Thoracic aorta (tissue), 2 donors: ENCODE data around the gene PADI4. TPM values are rescaled to one million over a fixed set of nuclear protein-coding genes. Genes with fewer than 3 reads are reported as not detected.
"Not testable (repeated sequence)": the region's sequence is repeated elsewhere in the genome, so short reads cannot be mapped to it uniquely, and the experiment has no call there.

Experiments used
- ATAC-seq: fragments of 150-250 bp; one replicate; pipeline ENCODE4 v1.8.0; 2017; ENCODE audit warnings: low read depth; ENCODE audit not compliant: insufficient number of reproducible peaks, low FRiP score
- DNase-seq: peaks from one replicate; pipeline ENCODE4 v3.0.0-alpha.2; 2020; ENCODE audit warnings: low spot score
- H3K27ac ChIP-seq, 2 donors: fragments of 200-600 bp; sonication (generic); 1 replicate in 1 of 2; 2 replicates in 1 of 2; pipeline ENCODE4 v1.5.1; 2016; ENCODE audit warnings: mild to moderate bottlenecking in 2 of 2, moderate library complexity in 2 of 2
- H3K27me3 ChIP-seq: fragments of 200-600 bp; sonication (generic); replicated peaks from 2 replicates; pipeline ENCODE4 v1.6.0; 2016; ENCODE audit warnings: mild to moderate bottlenecking; ENCODE audit not compliant: insufficient read depth
- H3K36me3 ChIP-seq: fragments of 200-600 bp; sonication (generic); one replicate; pipeline ENCODE4 v1.5.1; 2016
- H3K4me1 ChIP-seq, 2 donors: fragments of 200-600 bp; sonication (generic); 1 replicate in 1 of 2; 2 replicates in 1 of 2; pipeline versions ENCODE4 v1.5.1 to v1.6.0; 2016; ENCODE audit warnings: low read depth in 2 of 2, mild to moderate bottlenecking in 1 of 2; ENCODE audit not compliant: control insufficient read depth in 1 of 2
- H3K4me3 ChIP-seq: fragments of 200-600 bp; sonication (generic); 2 replicates; pipeline ENCODE4 v1.5.1; 2016; ENCODE audit warnings: mild to moderate bottlenecking
- H3K9me3 ChIP-seq: fragments of 200-600 bp; sonication (generic); 2 replicates; pipeline ENCODE4 v1.5.1; 2016
- total RNA-seq, 2 donors: library from RNA; depleted of rRNA; stranded (reverse); fragments of >200 nt; gene quantifications; one replicate each; pipeline versions ENCODE4 v1.1.0 to v1.2.3, GENCODE V29; 2016
- TF ChIP-seq, protein P1 (sequence below): fragments of 200-600 bp; sonication (generic); IDR thresholded peaks from one replicate; pipeline ENCODE4 v1.5.1; 2019; ENCODE audit warnings: antibody characterized with exemption

PADI4 gene
- total RNA-seq, 2 donors from 2014 or later, result 0.27 to 0.42 TPM

- TF ChIP-seq, protein P1, sequence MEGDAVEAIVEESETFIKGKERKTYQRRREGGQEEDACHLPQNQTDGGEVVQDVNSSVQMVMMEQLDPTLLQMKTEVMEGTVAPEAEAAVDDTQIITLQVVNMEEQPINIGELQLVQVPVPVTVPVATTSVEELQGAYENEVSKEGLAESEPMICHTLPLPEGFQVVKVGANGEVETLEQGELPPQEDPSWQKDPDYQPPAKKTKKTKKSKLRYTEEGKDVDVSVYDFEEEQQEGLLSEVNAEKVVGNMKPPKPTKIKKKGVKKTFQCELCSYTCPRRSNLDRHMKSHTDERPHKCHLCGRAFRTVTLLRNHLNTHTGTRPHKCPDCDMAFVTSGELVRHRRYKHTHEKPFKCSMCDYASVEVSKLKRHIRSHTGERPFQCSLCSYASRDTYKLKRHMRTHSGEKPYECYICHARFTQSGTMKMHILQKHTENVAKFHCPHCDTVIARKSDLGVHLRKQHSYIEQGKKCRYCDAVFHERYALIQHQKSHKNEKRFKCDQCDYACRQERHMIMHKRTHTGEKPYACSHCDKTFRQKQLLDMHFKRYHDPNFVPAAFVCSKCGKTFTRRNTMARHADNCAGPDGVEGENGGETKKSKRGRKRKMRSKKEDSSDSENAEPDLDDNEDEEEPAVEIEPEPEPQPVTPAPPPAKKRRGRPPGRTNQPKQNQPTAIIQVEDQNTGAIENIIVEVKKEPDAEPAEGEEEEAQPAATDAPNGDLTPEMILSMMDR, result no peak
- Histone ChIP-seq H3K4me3 (no peak overlapping the region), H3K9me3 (no peaks in the 10 kb centered on the region), H3K27ac (no peak overlapping the region), H3K36me3 (no peaks in the 10 kb centered on the region), H3K4me1 (no peaks in the 10 kb centered on the region), H3K27me3 (no peaks in the 10 kb centered on the region)
- ATAC-seq, result no peak
- no peak for DNase-seq
Measured at GRCh38 chr1:17401841-17402240, 93.8 kb downstream of the PADI4 start.

GRCh38 chr1:17403081-17403480 is 95.1 kb downstream of the PADI4 start:
- DNase-seq (no peak), ATAC-seq (no peak)
- no peaks in the 10 kb centered on the region for H3K27me3 ChIP-seq
- no peak overlapping the region for H3K4me3 ChIP-seq
- H3K4me1 ChIP-seq, result no peaks in the 10 kb centered on the region
- no peak overlapping the region for H3K27ac ChIP-seq
- H3K36me3 ChIP-seq, result peaks cover under 1% of the 10 kb centered on the region
- TF ChIP-seq, protein P1, result no peak
- H3K9me3 ChIP-seq, result no peaks in the 10 kb centered on the region

DNA sequence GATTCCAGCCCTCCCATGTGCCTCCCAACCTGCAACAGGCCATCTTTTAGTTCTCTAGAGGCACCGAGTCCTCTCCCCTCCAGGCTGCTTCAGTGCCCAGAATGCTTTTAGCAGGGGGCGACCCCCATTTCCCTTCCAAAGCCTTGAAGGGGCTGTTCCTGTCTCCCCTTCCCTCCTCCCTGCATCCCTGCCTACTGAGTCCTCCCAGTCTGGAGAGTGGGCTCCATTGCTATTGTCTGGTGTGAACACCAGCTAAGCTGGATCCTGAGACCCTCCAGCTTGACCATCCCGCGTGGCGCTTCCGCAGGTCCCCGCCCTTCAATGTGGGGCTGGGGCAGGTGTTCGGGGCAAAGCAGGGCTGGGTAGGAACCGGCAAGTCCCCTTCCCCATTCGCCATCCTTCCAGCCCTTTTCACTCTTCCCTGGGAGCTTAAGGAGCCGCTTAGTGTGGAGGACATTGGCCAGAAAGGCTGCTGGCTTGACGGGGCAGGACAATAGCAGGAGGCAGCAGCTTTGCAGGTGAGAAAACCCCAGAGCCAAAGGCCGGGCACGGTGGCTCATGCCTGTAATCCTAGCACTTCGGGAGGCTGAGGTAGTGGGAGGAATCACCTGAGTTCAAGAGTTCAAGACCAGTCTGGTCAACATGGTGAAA is 96.2 kb downstream of the PADI4 start:
- TF ChIP-seq, protein P1, result no peak
- DNase-seq, result no peak
- Histone ChIP-seq H3K9me3 (no peaks in the 10 kb centered on the region), H3K27ac (no peak overlapping the region), H3K36me3 (peaks cover 7% of the 10 kb centered on the region), H3K4me3 (no peak overlapping the region), H3K27me3 (no peaks in the 10 kb centered on the region), H3K4me1 (no peaks in the 10 kb centered on the region)
- no peak for ATAC-seq

DNA sequence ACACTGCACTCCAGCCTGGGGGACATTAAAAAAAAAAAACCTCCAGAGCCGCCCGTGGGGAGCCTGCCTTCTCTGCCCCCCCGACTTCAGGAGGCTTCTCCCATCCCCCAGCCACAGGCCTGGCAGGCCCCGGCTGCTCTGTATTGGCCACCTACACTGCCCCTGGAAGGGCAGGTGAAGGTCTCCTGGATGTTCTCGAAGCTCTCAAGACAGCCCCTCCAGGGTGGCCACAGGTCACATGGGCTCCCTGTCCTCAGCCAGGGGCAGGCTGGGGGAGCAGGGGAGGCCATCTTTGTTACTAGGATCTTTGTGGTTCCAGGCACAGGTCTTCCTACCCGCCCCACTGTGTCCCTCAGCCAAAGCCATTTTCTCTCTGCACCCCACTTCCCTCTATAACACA is 96.8 kb downstream of the PADI4 start:
- Histone ChIP-seq H3K4me1 (no peaks in the 10 kb centered on the region), H3K4me3 (no peak overlapping the region), H3K9me3 (no peaks in the 10 kb centered on the region), H3K27ac (no peak overlapping the region), H3K27me3 (no peaks in the 10 kb centered on the region), H3K36me3 (peaks cover 14% of the 10 kb centered on the region)
- no peak for DNase-seq
- no peak for ATAC-seq
- TF ChIP-seq, protein P1, result no peak

- H3K9me3 ChIP-seq, result no peaks in the 10 kb centered on the region
- TF ChIP-seq, protein P1, result peak; percentile 62
- H3K4me3 ChIP-seq, result no peak overlapping the region
- ATAC-seq (peak; percentile 73), DNase-seq (no peak)
- peaks cover 21% of the 10 kb centered on the region for H3K36me3 ChIP-seq
- no peaks in the 10 kb centered on the region for H3K4me1 ChIP-seq
- H3K27me3 ChIP-seq, result no peaks in the 10 kb centered on the region
- no peak overlapping the region for H3K27ac ChIP-seq
Measured at GRCh38 chr1:17405898-17406759, 98.1 kb downstream of the PADI4 start.

- not testable (repeated sequence) for H3K4me3 ChIP-seq, H3K27me3 ChIP-seq, DNase-seq, ATAC-seq, H3K4me1 ChIP-seq, H3K27ac ChIP-seq, H3K9me3 ChIP-seq
- H3K36me3 ChIP-seq, result peaks cover 23% of the 10 kb centered on the region
Measured at GRCh38 chr1:17406760-17407475, 98.9 kb downstream of the PADI4 start.

GRCh38 chr1:17407786-17408514 is 100.0 kb downstream of the PADI4 start:
- H3K27me3 ChIP-seq, H3K27ac ChIP-seq, H3K4me1 ChIP-seq, H3K4me3 ChIP-seq, DNase-seq, H3K9me3 ChIP-seq, ATAC-seq: not testable (repeated sequence)
- peaks cover 29% of the 10 kb centered on the region for H3K36me3 ChIP-seq
